ENCODE data around the gene WDR75. TPM values are rescaled to one million over a fixed set of nuclear protein-coding genes. Genes with fewer than 3 reads are reported as not detected.
"Not testable (repeated sequence)": the region's sequence is repeated elsewhere in the genome, so short reads cannot be mapped to it uniquely, and the experiment has no call there.

Gene WDR75
- total and polyA plus RNA-seq, 10 donors, result 27.1 to 66.5 (median 38.4) TPM

- Histone ChIP-seq H3K27ac (peak overlapping the region in 4 of 8 donors; percentile 31 to 37 (median 34)), H3K4me1 (peaks cover 0 to 32% (median 14%) of the 10 kb centered on the region in 6 donors), H3K4me3 (no peak overlapping the region), H3K9me3 (no peaks in the 10 kb centered on the region), H3K36me3 (peaks cover 5 to 100% (median 68%) of the 10 kb centered on the region in 6 donors), H3K27me3 (replicated peaks in 1 of 7) (no peaks in the 10 kb centered on the region)
- 83 to 96% (median 90%) methylated on average over 1 of the region's 1 CpG for WGBS, 5 donors
- intact Hi-C loops (cut with DNase I; ENCODE audit: low total_unique reads), result loop anchor here (10.0 kb wide), 1 partner anchor 168 kb away; no protein-coding TSS in a partner anchor
- DNase-seq, result no peak
- TF ChIP-seq POLR2A (IDR thresholded peaks at IDR 0.05), result no peak
- TF ChIP-seq POLR2AphosphoS5 (IDR thresholded peaks at IDR 0.05), result no peak
- TF ChIP-seq CTCF (IDR thresholded peaks at IDR 0.05 in 8 of 11, conservative IDR thresholded peaks at IDR 0.05 in 3 of 11), result no peak
Measured at GRCh38 chr2:189467160-189467559, 25.9 kb downstream of the WDR75 start.

- H3K9me3 ChIP-seq, result no peaks in the 10 kb centered on the region
- no peak overlapping the region for H3K4me3 ChIP-seq
- WGBS, 5 donors, result 87 to 95% (median 92%) methylated on average over 4 of the region's 4 CpGs
- H3K27me3 ChIP-seq (replicated peaks in 1 of 7), result no peaks in the 10 kb centered on the region
- intact Hi-C loops (cut with DNase I; ENCODE audit: low total_unique reads), result loop anchor here (10.0 kb wide), 1 partner anchor 167 kb away; no protein-coding TSS in a partner anchor
- no peak for TF ChIP-seq CTCF (IDR thresholded peaks at IDR 0.05 in 8 of 11, conservative IDR thresholded peaks at IDR 0.05 in 3 of 11)
- no peak for TF ChIP-seq POLR2A (IDR thresholded peaks at IDR 0.05)
- TF ChIP-seq POLR2AphosphoS5 (IDR thresholded peaks at IDR 0.05), result no peak
- H3K36me3 ChIP-seq, result peaks cover 5 to 100% (median 68%) of the 10 kb centered on the region in 6 donors
- H3K27ac ChIP-seq, result peak overlapping the region in 4 of 8 donors; percentile 31 to 37 (median 34)
- peaks cover 0 to 32% (median 14%) of the 10 kb centered on the region in 6 donors for H3K4me1 ChIP-seq
- no peak for DNase-seq
Measured at GRCh38 chr2:189467593-189467992, 26.3 kb downstream of the WDR75 start.

DNA sequence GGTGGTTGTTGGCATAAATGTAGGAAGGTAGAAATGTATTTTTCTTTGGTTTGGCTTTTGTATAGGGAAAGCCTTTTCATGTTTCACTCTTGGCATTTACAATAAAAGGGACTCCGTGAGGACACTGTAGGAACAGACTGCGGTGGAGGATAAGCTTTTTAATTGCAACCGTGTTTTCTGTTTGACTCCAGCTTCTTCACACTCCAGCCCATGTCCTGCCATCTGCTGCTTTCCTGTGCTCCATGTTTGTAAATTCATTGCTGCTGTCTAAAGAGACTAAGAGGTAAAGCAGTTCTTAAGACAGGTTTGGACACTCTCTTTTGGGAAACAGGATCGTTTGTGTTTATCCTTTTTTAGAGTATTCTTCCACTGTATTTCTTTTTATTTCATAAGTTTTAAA, 33.3 kb downstream of the WDR75 start:
- peaks cover 2 to 78% (median 56%) of the 10 kb centered on the region in 6 donors for H3K36me3 ChIP-seq
- intact Hi-C loops (cut with DNase I; ENCODE audit: low total_unique reads), result no loop called here
- 90 to 95% (median 92%) methylated on average over 4 of the region's 4 CpGs for WGBS, 5 donors
- DNase-seq, result no peak
- no peak overlapping the region for H3K27ac ChIP-seq
- H3K9me3 ChIP-seq, result no peaks in the 10 kb centered on the region
- no peaks in the 10 kb centered on the region for H3K27me3 ChIP-seq (replicated peaks in 1 of 7)
- no peak for TF ChIP-seq CTCF (IDR thresholded peaks at IDR 0.05 in 8 of 11, conservative IDR thresholded peaks at IDR 0.05 in 3 of 11)
- TF ChIP-seq POLR2AphosphoS5 (IDR thresholded peaks at IDR 0.05), result no peak
- TF ChIP-seq POLR2A (IDR thresholded peaks at IDR 0.05), result no peak
- no peaks in the 10 kb centered on the region for H3K4me1 ChIP-seq
- no peak overlapping the region for H3K4me3 ChIP-seq

- DNase-seq, result no peak
- Histone ChIP-seq H3K27me3 (replicated peaks in 1 of 7) (no peaks in the 10 kb centered on the region), H3K9me3 (no peaks in the 10 kb centered on the region), H3K36me3 (peaks cover 0 to 46% (median 29%) of the 10 kb centered on the region in 6 donors), H3K27ac (no peak overlapping the region), H3K4me1 (no peaks in the 10 kb centered on the region), H3K4me3 (no peak overlapping the region)
- no peak for TF ChIP-seq POLR2AphosphoS5 (IDR thresholded peaks at IDR 0.05)
- TF ChIP-seq CTCF (IDR thresholded peaks at IDR 0.05 in 8 of 11, conservative IDR thresholded peaks at IDR 0.05 in 3 of 11), result no peak
- TF ChIP-seq POLR2A (IDR thresholded peaks at IDR 0.05), result no peak
- 96 to 100% (median 100%) methylated on average over 1 of the region's 1 CpG for WGBS, 5 donors
- intact Hi-C loops (cut with DNase I; ENCODE audit: low total_unique reads), result no loop called here
Measured at GRCh38 chr2:189477756-189478155, 36.5 kb downstream of the WDR75 start.

GRCh38 chr2:189478289-189478688, 37.0 kb downstream of the WDR75 start:
- H3K4me1 ChIP-seq; intact Hi-C loops (cut with DNase I; ENCODE audit: low total_unique reads); H3K4me3 ChIP-seq; H3K27ac ChIP-seq; DNase-seq; H3K27me3 ChIP-seq (replicated peaks in 1 of 7); H3K9me3 ChIP-seq: not testable (repeated sequence)
- peaks cover 0 to 41% (median 29%) of the 10 kb centered on the region in 6 donors for H3K36me3 ChIP-seq
- WGBS, 5 donors, result 96 to 99% (median 97%) methylated on average over 5 of the region's 5 CpGs

Measured in spleen (tissue), 11 donors.